Measurements from ENCODE around the gene HERC6. TPM values are rescaled to one million over a fixed set of nuclear protein-coding genes. Genes with fewer than 3 reads are reported as not detected.

HERC6 gene
- total RNA-seq, 2 donors from 2014 or later, result 4.0 to 12.4 TPM

DNA sequence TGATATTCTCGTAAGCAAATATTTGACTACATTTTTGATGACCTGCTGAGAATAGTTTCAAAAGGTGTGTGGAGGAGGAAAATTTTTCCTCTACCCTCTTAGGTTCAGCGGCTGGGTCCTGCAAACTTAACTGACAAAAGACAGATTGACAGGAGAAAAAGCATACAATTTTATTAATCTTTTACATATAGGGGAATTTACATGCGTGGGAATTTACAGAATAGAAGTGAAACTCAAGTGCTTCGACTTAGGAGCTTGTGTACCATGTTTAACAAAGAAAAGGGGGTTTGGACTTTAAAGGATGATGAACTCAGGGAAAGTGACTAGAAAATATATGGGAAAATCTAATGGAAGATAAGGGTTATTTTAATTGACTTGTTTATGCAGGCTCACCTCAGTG, 2.5 kb downstream of the HERC6 start:
- H3K27ac ChIP-seq, result no peak overlapping the region
- DNase-seq (ENCODE audit: low spot score), result peak; percentile 23
- no peak overlapping the region for H3K4me3 ChIP-seq
- no peaks in the 10 kb centered on the region for H3K36me3 ChIP-seq
- peaks cover 0 to 5% of the 10 kb centered on the region in 2 donors for H3K4me1 ChIP-seq
- no peaks in the 10 kb centered on the region for H3K9me3 ChIP-seq
- TF ChIP-seq, protein P1, sequence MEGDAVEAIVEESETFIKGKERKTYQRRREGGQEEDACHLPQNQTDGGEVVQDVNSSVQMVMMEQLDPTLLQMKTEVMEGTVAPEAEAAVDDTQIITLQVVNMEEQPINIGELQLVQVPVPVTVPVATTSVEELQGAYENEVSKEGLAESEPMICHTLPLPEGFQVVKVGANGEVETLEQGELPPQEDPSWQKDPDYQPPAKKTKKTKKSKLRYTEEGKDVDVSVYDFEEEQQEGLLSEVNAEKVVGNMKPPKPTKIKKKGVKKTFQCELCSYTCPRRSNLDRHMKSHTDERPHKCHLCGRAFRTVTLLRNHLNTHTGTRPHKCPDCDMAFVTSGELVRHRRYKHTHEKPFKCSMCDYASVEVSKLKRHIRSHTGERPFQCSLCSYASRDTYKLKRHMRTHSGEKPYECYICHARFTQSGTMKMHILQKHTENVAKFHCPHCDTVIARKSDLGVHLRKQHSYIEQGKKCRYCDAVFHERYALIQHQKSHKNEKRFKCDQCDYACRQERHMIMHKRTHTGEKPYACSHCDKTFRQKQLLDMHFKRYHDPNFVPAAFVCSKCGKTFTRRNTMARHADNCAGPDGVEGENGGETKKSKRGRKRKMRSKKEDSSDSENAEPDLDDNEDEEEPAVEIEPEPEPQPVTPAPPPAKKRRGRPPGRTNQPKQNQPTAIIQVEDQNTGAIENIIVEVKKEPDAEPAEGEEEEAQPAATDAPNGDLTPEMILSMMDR (IDR thresholded peaks at IDR 0.05), result no peak
- H3K27me3 ChIP-seq, result no peaks in the 10 kb centered on the region

GRCh38 chr4:88382621-88383020, 4.0 kb downstream of the HERC6 start:
- peak; percentile 42 for DNase-seq (ENCODE audit: low spot score)
- peak overlapping the region in 1 of 2 donors; percentile 5 for H3K27ac ChIP-seq
- H3K9me3 ChIP-seq, result no peaks in the 10 kb centered on the region
- H3K27me3 ChIP-seq, result no peaks in the 10 kb centered on the region
- TF ChIP-seq, protein P1 (IDR thresholded peaks at IDR 0.05), result no peak
- H3K4me3 ChIP-seq, result no peak overlapping the region
- no peaks in the 10 kb centered on the region for H3K36me3 ChIP-seq
- peaks cover 0 to 5% of the 10 kb centered on the region in 2 donors for H3K4me1 ChIP-seq

GRCh38 chr4:88390128-88390527, 11.5 kb downstream of the HERC6 start:
- H3K36me3 ChIP-seq, result peaks cover 16% of the 10 kb centered on the region
- TF ChIP-seq, protein P1 (IDR thresholded peaks at IDR 0.05), result no peak
- no peak overlapping the region for H3K4me3 ChIP-seq
- no peak overlapping the region for H3K27ac ChIP-seq
- no peaks in the 10 kb centered on the region for H3K9me3 ChIP-seq
- DNase-seq (ENCODE audit: low spot score), result no peak
- H3K4me1 ChIP-seq, result no peaks in the 10 kb centered on the region
- no peaks in the 10 kb centered on the region for H3K27me3 ChIP-seq

DNA sequence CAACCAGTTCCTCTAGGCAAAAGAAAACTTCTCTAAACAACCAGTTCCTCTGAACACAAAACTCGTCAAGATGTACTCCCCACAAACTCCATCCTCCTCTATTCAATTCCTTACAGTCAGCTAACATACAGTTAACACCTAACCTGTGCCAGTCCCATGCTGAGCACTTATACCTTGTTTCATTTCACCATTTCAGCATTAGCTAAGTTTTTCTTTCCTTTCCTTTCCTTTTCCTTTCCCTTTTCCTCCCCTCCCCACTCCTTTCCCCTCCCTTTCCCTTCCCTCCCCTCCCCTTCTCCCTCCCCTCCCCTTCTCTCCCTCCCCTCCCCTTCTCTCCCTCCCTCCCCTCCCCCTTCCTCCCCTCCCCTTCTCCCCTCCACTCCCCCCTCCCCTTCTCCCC, 13.1 kb downstream of the HERC6 start:
- no peaks in the 10 kb centered on the region for H3K27me3 ChIP-seq
- H3K4me1 ChIP-seq, result no peaks in the 10 kb centered on the region
- H3K27ac ChIP-seq, result no peak overlapping the region
- peaks cover 16% of the 10 kb centered on the region for H3K36me3 ChIP-seq
- no peak overlapping the region for H3K4me3 ChIP-seq
- H3K9me3 ChIP-seq, result no peaks in the 10 kb centered on the region
- TF ChIP-seq, protein P1 (IDR thresholded peaks at IDR 0.05), result no peak
- DNase-seq (ENCODE audit: low spot score), result no peak

DNA sequence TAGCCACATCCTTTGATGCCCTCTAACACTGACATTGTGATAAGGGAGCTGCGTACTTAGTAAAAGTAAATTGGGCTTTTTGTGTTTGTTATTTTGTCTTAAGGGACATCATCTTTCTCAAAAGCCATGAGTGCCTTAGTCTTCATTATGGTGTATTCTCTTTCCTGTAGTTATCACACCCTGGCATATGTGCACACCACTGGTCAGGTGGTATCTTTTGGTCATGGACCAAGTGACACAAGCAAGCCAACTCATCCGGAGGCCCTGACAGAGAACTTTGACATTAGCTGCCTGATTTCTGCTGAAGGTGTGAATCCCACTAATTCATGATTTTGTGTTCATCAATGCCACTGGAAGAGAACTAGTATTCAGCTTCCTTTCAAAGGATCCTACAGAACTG, 18.0 kb downstream of the HERC6 start:
- DNase-seq (ENCODE audit: low spot score), result no peak
- Histone ChIP-seq H3K4me1 (no peaks in the 10 kb centered on the region), H3K9me3 (no peaks in the 10 kb centered on the region), H3K36me3 (peaks cover 28% of the 10 kb centered on the region), H3K4me3 (no peak overlapping the region), H3K27me3 (no peaks in the 10 kb centered on the region), H3K27ac (no peak overlapping the region)
- TF ChIP-seq, protein P1 (IDR thresholded peaks at IDR 0.05), result no peak

DNA sequence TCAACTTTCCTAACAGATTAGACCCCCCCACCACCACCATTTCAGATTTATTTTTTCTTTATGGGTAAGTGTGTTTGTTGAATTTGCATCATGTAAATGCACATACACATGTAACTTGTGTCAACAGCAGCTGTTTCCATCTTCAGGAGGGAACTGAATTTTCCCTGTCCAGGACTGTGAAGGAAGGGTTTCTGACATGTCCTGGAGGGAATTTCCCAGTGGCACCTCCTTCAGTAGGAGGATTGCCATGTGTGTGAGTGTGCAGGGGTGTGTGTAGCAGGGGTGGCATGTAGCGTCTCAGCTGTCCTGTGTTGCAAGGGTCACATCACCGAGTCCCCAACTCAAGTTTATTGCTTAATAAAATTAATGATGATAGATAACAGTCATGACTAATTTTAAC, 19.7 kb downstream of the HERC6 start:
- no peak for DNase-seq (ENCODE audit: low spot score)
- H3K9me3 ChIP-seq, result no peaks in the 10 kb centered on the region
- H3K4me3 ChIP-seq, result no peak overlapping the region
- H3K4me1 ChIP-seq, result no peaks in the 10 kb centered on the region
- H3K27me3 ChIP-seq, result no peaks in the 10 kb centered on the region
- H3K27ac ChIP-seq, result no peak overlapping the region
- TF ChIP-seq, protein P1 (IDR thresholded peaks at IDR 0.05), result no peak
- peaks cover 19% of the 10 kb centered on the region for H3K36me3 ChIP-seq
